AG08395 (cell line): ENCODE measurements around the gene MAVS.
"Not testable (repeated sequence)": the region's sequence is repeated elsewhere in the genome, so short reads cannot be mapped to it uniquely, and the experiment has no call there.

Source experiments
- DNase-seq: peaks from one replicate; pipeline ENCODE4 v3.0.0; 2012; ENCODE audit warnings: mixed read lengths, low spot score

The MAVS gene

GRCh38 chr20:3888622-3889488 lies 42.2 kb downstream of the MAVS start, which contains the start of gene PANK2:
Gene PANK2, plus strand, starts transcription at chr20:3889387.
- peak; percentile 99 for DNase-seq

DNA sequence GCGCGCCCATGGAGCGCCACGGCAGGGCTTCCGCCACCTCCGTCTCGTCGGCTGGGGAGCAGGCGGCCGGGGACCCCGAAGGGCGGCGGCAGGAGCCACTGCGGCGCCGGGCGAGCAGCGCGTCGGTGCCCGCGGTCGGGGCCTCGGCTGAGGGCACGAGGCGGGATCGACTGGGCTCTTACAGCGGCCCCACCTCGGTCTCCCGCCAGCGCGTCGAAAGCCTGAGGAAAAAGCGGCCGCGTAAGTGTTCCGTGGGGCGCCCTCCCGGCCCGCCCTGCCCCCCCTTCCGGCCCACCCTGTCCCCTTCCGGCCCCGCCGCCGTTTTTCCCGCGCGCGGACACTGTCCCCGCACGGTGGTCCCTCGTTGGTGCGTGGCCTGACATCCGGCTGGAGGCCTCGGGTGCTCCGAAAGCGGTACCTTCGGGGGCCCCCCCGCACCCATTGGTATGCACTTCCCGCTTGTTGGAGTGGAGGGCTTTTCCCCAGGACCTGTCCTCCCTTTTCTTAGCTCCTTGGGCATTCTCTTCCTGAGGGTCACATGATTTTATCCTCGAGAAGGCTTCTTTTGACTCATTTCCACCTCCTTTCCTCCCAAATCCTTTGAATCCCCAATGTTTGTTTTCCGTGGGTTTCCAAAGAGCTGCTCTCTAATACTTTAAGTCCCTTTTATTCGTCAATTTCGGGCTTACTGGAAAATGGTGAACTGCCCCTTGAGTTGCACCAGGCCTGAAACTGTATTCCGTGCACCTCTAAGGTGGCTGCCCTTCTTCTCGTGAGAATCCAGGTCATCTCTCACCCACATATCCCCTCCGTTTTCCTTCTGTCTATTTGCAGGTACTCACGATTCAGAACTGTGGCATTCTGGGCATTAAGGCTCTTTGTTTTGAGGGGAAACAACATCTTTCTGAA lies 43.1 kb downstream of the MAVS start:
- no peak for DNase-seq

- no peak for DNase-seq
These were observed 43.7 kb downstream of the MAVS start for GRCh38 chr20:3890398-3890751.

GRCh38 chr20:3890999-3891929 lies 44.6 kb downstream of the MAVS start:
- DNase-seq: no peak

DNA sequence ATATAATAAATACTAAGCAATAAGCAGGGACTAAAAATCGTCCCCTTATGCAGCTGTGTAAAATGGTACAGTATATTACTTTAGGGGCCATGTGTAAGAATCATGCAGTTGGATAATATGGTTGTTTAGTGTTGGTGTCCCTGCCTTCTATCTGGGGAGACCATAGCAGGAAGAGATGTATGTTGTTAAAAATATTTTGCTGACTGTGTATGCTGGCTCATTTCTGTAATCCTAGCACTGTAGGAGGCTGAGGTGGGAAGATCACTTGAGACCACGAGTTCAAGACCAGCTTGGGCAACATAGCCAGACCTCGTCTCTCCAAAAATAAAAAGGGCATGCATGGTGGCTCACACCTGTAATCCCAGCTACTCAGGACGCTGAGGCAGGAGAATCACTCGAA lies 48.2 kb downstream of the MAVS start:
- no peak for DNase-seq

DNA sequence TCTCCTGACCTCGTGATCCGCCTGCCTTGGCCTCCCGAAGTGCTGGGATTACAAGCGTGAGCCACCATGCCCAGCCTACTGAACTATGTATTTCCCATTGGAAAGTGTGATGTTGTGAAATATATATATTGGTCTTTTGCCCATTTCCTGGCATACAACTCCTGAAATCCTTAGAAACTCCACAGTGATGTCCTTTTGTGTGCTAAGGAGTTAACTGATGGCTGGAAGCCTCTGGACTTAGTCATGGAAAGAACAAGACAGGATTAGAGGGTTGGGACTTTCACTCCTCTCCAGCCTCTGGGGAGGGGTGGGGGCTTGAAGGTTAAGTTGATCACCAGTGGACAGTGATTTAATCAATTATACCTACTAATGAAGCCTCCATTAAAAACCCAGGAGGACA lies 49.7 kb downstream of the MAVS start:
- peak; percentile 35 for DNase-seq

GRCh38 chr20:3896853-3897583 lies 50.4 kb downstream of the MAVS start:
- DNase-seq: no peak

- DNase-seq: not testable (repeated sequence)
These were observed 51.5 kb downstream of the MAVS start for GRCh38 chr20:3898181-3898580.

- DNase-seq: no peak
These were observed 52.0 kb downstream of the MAVS start for GRCh38 chr20:3898639-3899038.

- DNase-seq: no peak
These were observed 53.6 kb downstream of the MAVS start for GRCh38 chr20:3900187-3900604.

GRCh38 chr20:3901028-3901705 lies 54.5 kb downstream of the MAVS start:
- no peak for DNase-seq

GRCh38 chr20:3901706-3902440 lies 55.2 kb downstream of the MAVS start:
- DNase-seq: no peak

GRCh38 chr20:3902446-3902845 lies 55.8 kb downstream of the MAVS start:
- DNase-seq: no peak

DNA sequence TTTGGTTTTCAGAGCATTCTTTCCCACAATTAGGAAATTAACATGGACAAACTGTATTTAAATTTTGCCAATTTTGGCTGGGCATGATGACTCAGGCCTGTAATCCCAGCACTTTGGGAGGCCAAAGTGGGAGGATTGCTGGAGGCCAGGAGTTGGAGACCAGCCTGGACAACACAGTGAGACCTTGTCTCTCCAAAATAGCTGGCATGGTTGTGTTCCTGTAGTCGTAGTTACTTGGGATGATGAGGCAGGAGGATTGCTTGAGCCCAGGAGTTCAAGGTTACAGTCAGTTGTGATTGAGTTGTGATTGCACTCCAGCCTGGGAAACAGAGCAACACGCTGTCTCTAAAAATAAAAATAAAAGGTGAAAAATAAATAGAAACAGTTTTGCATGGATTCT lies 57.6 kb downstream of the MAVS start:
- DNase-seq: no peak

DNA sequence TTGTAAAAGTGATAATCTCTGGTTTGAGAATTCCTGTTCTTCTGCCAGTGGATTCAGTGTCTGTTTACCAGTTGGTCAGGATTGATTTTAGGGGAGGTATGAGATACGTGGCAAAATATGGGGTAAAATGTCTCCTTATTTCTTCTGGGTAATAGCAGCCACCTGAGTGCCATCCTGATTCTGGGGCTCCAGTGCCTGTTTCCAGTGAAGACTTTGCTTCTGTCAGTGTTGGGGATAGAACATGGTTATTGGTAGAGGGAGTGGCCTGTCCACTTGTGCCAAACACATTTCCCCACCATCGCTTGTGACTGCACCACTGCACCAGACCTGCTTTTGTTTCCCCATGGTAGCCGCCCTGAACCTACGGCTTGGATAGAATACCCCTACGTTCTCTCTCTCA lies 58.2 kb downstream of the MAVS start:
- DNase-seq: no peak

GRCh38 chr20:3906744-3907721 lies 60.4 kb downstream of the MAVS start:
- DNase-seq: not testable (repeated sequence)

DNA sequence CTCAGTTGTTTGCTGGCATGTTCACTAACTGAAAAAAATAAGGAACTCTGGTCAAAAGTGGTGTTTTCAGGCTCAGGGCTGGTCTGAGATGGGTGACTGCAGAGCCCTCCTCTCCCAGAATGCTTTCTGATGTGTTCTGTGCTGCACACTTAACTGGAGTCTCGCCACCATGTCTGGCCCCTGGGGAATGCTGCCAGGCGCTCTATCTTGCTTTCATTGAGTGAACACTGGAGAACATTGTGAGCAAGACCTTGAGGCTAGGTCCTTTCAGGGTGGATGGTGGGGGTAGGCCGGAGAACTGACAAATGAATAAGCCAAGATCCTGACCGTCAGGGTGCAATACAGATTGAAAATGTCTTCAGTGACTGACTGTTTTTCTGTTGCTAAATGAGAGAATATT lies 62.0 kb downstream of the MAVS start:
- no peak for DNase-seq

DNA sequence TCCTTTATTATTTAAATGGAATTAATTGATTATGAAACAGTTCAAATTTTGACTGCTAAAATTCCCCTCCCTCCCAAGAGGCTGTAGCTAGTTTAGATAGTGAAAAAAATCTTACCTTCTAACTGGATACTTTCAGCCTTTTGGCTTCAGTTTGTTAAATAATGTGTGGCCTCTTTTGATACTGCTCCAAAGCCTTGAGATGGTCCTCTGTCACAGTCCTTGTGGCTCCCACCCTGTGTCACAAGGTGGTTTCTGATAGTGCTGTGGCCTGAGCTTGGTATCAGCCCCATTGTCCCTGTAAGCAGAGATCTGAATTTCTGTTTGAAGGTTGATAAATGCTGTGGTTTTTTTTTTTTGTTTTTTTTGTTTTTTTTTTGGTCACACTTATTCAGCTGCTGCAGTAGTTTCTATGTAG lies 63.3 kb downstream of the MAVS start:
- DNase-seq: no peak

- no peak for DNase-seq
These were observed 64.2 kb downstream of the MAVS start for GRCh38 chr20:3910853-3911252.
